ENCODE data around the gene DPH2. TPM values are rescaled to one million over a fixed set of nuclear protein-coding genes. Genes with fewer than 3 reads are reported as not detected.

DPH2 gene
- total RNA-seq, 4 donors from 2014 or later = 13.4 to 26.7 (median 22.3) TPM

- H3K27ac ChIP-seq = no peak overlapping the region
- no peak for DNase-seq
- peaks cover 9 to 14% of the 10 kb centered on the region in 2 donors for H3K36me3 ChIP-seq
- intact Hi-C loops (cut with DNase I) = no loop called here
- TF ChIP-seq, protein P1, sequence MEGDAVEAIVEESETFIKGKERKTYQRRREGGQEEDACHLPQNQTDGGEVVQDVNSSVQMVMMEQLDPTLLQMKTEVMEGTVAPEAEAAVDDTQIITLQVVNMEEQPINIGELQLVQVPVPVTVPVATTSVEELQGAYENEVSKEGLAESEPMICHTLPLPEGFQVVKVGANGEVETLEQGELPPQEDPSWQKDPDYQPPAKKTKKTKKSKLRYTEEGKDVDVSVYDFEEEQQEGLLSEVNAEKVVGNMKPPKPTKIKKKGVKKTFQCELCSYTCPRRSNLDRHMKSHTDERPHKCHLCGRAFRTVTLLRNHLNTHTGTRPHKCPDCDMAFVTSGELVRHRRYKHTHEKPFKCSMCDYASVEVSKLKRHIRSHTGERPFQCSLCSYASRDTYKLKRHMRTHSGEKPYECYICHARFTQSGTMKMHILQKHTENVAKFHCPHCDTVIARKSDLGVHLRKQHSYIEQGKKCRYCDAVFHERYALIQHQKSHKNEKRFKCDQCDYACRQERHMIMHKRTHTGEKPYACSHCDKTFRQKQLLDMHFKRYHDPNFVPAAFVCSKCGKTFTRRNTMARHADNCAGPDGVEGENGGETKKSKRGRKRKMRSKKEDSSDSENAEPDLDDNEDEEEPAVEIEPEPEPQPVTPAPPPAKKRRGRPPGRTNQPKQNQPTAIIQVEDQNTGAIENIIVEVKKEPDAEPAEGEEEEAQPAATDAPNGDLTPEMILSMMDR (IDR thresholded peaks at IDR 0.05) = no peak
- no peak for TF ChIP-seq POLR2A (IDR thresholded peaks at IDR 0.05)
- 91 to 96% methylated on average over 12 to 20 of the region's 20 CpGs for WGBS, 2 donors
- H3K27me3 ChIP-seq = no peaks in the 10 kb centered on the region
- H3K4me1 ChIP-seq = peaks cover 19 to 33% of the 10 kb centered on the region in 2 donors
- H3K4me3 ChIP-seq (replicated peaks in 1 of 3) = no peak overlapping the region
- no peaks in the 10 kb centered on the region for H3K9me3 ChIP-seq
These were observed 11.3 kb downstream of the DPH2 start for GRCh38 chr1:43981135-43981491.

DNA sequence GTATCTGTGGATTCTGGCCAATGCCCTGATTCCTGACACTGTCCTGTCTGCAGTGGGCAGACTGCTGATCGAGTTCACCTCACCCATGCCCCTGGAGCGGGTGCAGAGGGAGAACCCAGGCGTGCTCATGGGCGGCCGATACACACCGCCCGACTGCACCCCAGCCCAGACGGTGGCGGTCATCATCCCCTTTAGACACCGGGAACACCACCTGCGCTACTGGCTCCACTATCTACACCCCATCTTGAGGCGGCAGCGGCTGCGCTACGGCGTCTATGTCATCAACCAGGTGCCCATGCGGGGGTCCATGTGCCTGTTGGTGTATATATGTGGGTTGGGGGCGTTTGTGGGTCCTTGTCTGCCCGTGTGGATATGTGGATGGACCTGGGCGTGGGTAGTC, 11.8 kb downstream of the DPH2 start:
- Histone ChIP-seq H3K4me1 (peaks cover 15 to 27% of the 10 kb centered on the region in 2 donors), H3K27ac (no peak overlapping the region), H3K9me3 (no peaks in the 10 kb centered on the region), H3K4me3 (replicated peaks in 1 of 3) (no peak overlapping the region), H3K27me3 (no peaks in the 10 kb centered on the region), H3K36me3 (peaks cover 8 to 11% of the 10 kb centered on the region in 2 donors)
- no peak for DNase-seq
- intact Hi-C loops (cut with DNase I) = no loop called here
- TF ChIP-seq, protein P1 (IDR thresholded peaks at IDR 0.05) = no peak
- TF ChIP-seq POLR2A (IDR thresholded peaks at IDR 0.05) = no peak
- WGBS, 2 donors = 97% methylated on average over 8 of the region's 20 CpGs; no CpG with 5 or more reads in 1 of the 2 donors

- H3K9me3 ChIP-seq = no peaks in the 10 kb centered on the region
- no peaks in the 10 kb centered on the region for H3K27me3 ChIP-seq
- peaks cover 2 to 5% of the 10 kb centered on the region in 2 donors for H3K36me3 ChIP-seq
- peaks cover 11 to 21% of the 10 kb centered on the region in 2 donors for H3K4me1 ChIP-seq
- no peak for DNase-seq
- no peak overlapping the region for H3K27ac ChIP-seq
- 86 to 98% methylated on average over 6 to 8 of the region's 8 CpGs for WGBS, 2 donors
- intact Hi-C loops (cut with DNase I) = no loop called here
- no peak overlapping the region for H3K4me3 ChIP-seq (replicated peaks in 1 of 3)
- no peak for TF ChIP-seq POLR2A (IDR thresholded peaks at IDR 0.05)
- TF ChIP-seq, protein P1 (IDR thresholded peaks at IDR 0.05) = no peak
These were observed 12.4 kb downstream of the DPH2 start for GRCh38 chr1:43982241-43982640.

DNA sequence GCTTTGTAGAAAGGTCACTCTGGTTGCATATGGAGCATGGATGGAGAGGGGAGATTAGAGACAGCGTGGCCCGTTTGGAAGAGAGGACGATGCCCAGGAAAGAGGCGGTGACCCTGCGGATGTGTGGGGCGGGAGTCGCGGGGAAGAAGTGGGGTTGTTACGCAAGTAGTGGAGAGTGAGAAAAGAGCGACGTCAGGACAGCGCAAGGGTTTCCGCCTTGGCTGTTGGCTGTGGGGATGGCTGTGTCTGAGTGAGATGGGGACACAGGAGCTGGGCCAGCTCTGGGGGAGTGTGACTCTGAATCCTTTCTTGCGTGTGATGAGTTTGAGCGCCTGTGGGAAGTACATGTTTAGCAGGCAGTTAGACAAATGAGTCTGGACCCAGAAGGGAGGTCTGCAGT, 13.0 kb downstream of the DPH2 start:
- WGBS, 2 donors = 82 to 86% methylated on average over 15 of the region's 15 CpGs
- Histone ChIP-seq H3K4me1 (peaks cover 11 to 19% of the 10 kb centered on the region in 2 donors), H3K4me3 (replicated peaks in 1 of 3) (no peak overlapping the region), H3K9me3 (no peaks in the 10 kb centered on the region), H3K27ac (no peak overlapping the region), H3K27me3 (no peaks in the 10 kb centered on the region), H3K36me3 (no peaks in the 10 kb centered on the region)
- intact Hi-C loops (cut with DNase I) = no loop called here
- no peak for DNase-seq
- no peak for TF ChIP-seq POLR2A (IDR thresholded peaks at IDR 0.05)
- TF ChIP-seq, protein P1 (IDR thresholded peaks at IDR 0.05) = no peak

- DNase-seq = no peak
- WGBS, 2 donors = 83 to 85% methylated on average over 12 of the region's 12 CpGs
- Histone ChIP-seq H3K9me3 (no peaks in the 10 kb centered on the region), H3K4me3 (replicated peaks in 1 of 3) (no peak overlapping the region), H3K36me3 (no peaks in the 10 kb centered on the region), H3K4me1 (peaks cover 10 to 17% of the 10 kb centered on the region in 2 donors), H3K27me3 (no peaks in the 10 kb centered on the region), H3K27ac (no peak overlapping the region)
- TF ChIP-seq, protein P1 (IDR thresholded peaks at IDR 0.05) = no peak
- intact Hi-C loops (cut with DNase I) = no loop called here
These were observed 13.6 kb downstream of the DPH2 start for GRCh38 chr1:43983253-43983899.

All from thyroid gland (tissue), 4 donors.